HG03025 (cell line): Measurements from ENCODE around the gene CDA.

Source experiments
- ATAC-seq: cut with Tn5 transposase; IDR thresholded peaks from one replicate; pipeline ENCODE4 v1.9.1; 2021; ENCODE audit warnings: mild to moderate bottlenecking, moderate library complexity; ENCODE audit not compliant: unreplicated experiment, low FRiP score

CDA gene

DNA sequence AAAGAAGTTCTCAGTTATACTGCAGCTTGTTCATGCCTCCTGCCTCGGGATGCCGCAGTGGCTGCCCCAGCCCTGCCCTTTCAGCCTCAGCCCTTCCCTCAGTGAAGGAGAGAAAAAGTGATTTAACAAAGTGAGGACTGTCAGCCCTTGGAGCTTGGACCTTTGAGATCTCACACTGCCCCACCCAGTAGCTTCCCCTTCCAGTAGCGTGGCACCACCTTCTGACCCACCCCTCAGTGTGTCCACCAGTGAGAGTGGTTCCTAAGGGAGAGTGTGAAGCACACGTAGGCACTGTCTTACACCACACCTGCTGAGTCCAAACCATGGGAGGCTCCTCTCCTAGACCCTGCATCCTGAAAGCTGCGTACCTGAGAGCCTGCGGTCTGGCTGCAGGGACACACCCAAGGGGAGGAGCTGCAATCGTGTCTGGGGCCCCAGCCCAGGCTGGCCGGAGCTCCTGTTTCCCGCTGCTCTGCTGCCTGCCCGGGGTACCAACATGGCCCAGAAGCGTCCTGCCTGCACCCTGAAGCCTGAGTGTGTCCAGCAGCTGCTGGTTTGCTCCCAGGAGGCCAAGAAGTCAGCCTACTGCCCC, at the start of gene CDA:
CDA (plus strand) TSS at position 464 of the 592 bp plus-strand sequence; CDS start at position 497, 33 bp downstream.
- ATAC-seq, result no peak

DNA sequence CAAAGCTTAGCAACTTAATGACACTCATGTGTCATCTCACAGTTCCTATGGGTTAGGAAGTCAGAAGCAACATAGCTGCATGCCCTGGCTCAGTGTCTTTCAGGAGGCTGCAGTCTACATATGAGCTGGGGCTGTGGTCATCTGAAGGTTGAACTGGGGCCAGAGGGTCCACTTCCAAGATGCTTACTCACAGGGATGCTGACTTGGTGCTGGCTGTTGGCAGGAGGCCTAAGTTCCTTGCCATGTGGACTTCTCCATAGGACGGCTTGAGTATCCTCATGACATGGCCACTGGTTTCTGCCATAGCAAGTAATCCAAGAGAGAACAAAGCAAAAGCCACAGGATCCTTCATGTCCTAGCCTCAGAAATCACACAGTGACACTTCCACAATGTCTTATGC, 48.6 kb upstream of the CDA start:
- no peak for ATAC-seq

DNA sequence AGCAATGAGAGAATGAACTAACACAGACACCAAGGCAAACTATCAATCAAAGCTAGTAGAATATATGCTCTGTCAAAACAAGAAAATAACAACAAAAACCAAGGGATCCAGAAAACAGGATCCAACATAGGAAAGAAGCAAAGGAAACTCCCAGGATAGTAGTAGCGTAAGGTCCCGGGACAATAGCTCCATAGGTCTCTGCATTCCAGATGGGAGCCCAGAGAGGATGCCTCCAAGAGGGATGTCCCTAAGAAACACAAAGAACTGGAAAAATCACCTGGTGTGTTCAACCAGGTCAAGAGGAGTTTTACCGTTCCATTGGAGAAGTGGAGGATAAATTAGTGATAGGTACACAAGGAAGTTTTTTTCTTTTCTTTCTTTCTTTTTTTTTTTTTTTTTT, 42.3 kb upstream of the CDA start:
- ATAC-seq, result no peak

DNA sequence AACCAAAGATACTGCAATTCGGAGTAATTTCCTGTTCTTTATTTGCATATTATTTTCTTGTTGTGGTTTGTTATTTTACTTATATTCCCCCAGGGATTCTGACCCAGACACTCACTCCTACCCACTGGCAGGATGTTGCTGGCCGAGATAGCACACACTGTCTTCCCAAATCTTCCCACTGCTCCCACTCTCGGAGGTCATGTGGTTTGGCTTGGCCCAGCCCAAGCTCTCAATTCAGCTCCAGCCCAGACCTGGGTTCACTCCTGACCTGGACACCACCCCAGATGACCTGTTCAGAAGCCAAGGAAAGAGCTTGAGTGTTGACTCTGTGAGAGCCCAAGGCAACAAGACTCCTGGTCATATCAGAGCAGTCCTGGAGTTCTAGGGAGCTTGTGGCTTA, 37.7 kb upstream of the CDA start:
- ATAC-seq, result no peak

GRCh38 chr1:20551945-20552727, 36.8 kb upstream of the CDA start, which contains the start of gene FAM43B:
Gene FAM43B, plus strand, starts transcription at chr1:20552573. Its CDS starts 401 bp downstream, at chr1:20552974.
- ATAC-seq, result no peak

DNA sequence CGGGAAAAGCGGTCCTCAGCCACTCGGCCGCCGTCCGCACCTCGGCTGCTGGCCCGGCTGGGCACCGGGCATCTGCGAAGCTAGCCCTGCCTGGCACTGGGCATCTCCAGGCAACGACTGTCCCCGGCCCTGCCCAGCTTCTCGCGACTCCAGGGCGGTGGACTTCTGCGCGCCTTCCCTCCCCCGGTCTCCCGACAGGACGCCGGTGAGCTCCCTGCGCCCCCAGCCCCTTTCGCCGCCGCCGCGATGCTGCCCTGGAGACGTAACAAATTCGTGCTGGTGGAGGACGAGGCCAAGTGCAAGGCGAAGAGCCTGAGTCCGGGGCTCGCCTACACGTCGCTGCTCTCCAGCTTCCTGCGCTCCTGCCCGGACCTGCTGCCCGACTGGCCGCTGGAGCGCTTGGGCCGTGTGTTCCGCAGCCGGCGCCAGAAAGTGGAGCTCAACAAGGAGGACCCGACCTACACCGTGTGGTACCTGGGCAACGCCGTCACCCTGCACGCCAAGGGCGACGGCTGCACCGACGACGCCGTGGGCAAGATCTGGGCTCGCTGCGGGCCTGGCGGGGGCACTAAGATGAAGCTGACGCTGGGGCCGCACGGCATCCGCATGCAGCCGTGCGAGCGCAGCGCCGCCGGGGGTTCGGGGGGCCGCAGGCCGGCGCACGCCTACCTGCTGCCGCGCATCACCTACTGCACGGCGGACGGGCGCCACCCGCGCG, 36.0 kb upstream of the CDA start:
- no peak for ATAC-seq

- ATAC-seq, result no peak
Measured at GRCh38 chr1:20555025-20555757, 33.7 kb upstream of the CDA start.

DNA sequence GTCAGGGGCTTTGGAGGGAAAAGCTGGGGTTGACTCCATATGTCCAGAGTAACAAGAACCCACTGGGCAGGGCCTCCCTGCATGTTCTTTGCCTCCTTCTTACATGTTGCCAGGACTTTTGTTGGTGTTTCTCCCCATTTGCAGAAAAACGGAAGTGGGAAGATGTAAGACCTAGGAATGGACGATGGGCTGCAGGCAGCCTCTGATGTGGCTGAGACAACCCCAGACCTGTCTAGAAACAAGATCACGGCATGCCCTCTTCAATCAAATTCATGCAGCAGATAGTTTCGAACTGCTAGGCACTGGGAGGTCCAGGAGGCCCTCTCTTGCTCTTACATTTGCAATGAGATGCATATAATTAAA, 33.2 kb upstream of the CDA start:
- ATAC-seq, result no peak

- ATAC-seq, result no peak
Measured at GRCh38 chr1:20558191-20558590, 30.7 kb upstream of the CDA start.

- no peak for ATAC-seq
Measured at GRCh38 chr1:20560966-20561365, 27.9 kb upstream of the CDA start.

- no peak for ATAC-seq
Measured at GRCh38 chr1:20565234-20565633, 23.7 kb upstream of the CDA start.

DNA sequence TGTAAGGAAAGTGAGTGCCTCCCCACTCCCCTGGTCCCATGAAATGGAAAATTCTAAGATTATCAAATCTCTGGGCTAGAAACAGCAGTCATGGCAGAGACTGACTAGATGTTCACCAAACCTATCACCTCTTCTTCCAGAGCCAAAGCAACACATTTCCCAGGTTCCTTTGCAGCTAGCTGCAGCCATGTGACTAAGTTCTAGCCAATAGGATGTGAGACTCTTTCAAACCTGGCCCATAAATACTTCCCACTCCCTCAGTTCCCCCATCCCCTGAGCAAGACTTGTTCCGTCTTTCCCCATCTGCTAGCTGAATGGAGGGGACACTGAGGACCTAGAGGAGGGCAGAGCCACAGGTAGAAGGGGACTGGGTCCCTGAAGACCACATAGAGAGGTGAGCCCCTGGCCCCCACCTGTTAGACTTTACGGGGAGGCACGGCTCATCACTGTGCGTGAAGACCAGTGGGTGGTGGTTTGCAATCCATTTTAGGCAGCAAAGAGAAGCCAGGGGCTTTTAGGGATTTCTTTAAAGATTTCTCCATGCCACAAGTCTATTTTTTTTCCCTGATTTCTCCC, 19.3 kb upstream of the CDA start:
- no peak for ATAC-seq

DNA sequence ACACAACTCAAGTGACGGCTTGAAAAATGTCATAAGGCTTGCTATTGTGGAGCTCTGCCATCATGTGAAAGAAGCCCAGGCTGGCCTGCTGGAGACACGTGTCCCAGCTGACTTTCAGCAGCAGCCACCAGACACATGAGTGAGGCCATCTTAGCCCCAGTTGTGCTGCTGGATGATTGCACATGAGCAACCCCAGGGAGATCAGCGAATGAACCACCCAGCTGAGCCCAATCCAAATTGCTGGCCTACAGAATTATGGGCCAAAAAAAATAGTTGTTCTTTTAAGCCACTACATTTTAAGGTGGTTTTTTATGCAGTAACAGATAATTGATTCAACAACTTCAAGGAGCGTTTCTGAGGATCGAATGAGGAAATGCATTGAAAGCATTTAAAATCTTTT, 17.5 kb upstream of the CDA start:
- no peak for ATAC-seq

DNA sequence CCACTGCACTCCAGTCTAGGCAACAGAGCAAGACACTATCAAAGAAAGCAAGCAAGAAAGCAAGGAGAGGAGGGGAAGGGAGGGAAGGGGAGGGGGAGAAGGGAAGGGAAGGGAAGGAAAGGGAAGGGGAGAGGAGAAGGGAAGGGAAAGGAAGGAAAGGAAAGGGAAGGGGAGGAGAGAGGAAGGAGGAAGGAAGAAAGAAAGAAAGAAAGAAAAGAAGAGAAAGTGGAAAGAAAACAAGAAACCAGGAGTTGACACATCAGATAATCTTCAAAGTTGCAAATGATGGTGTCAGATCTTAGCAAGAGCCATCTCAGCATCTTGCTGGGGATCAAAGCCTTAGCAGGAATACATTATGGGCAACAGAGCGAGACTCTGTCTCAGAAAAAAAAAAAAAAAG, 14.9 kb upstream of the CDA start:
- no peak for ATAC-seq

DNA sequence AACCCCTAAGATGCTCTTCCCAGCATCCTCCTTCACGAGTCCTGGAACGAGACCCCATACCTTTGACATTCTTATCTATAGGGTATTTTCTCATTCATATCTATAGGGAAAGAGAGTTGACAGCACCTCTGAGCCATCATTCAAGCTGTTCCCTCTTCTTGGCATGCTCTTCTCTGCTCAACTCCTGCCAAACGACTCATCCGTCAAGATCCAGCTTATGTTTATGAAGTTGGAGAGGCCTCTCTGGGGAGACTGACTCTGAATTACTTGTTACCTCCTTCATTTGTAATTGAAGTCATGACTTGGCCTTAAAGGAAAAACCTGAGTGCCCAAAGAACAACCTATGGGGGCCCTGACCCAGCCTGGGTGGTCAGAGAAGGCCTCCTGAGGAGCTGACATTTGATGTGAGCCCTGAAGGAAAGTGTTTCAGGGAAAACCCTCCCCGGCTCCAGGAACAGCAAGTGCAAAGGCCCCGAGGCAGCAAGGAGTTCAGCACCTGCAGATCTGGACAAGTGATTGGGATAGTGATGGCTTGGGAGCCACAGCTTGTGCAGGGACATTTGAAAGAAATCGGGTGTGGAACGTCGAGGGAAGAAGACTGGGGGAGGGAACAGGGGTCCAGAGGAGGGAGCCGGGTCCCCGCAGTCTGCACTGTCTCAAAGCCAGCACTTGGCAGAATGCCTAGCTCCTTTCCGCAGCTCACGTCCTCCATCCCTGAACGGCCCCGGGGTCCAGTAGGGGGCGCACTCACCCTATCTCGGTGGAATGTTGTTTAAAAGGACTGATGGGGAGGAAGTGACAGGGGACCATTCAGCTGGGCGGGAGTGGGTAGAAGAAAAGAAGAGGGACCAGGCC, 14.0 kb upstream of the CDA start:
- ATAC-seq, result no peak

DNA sequence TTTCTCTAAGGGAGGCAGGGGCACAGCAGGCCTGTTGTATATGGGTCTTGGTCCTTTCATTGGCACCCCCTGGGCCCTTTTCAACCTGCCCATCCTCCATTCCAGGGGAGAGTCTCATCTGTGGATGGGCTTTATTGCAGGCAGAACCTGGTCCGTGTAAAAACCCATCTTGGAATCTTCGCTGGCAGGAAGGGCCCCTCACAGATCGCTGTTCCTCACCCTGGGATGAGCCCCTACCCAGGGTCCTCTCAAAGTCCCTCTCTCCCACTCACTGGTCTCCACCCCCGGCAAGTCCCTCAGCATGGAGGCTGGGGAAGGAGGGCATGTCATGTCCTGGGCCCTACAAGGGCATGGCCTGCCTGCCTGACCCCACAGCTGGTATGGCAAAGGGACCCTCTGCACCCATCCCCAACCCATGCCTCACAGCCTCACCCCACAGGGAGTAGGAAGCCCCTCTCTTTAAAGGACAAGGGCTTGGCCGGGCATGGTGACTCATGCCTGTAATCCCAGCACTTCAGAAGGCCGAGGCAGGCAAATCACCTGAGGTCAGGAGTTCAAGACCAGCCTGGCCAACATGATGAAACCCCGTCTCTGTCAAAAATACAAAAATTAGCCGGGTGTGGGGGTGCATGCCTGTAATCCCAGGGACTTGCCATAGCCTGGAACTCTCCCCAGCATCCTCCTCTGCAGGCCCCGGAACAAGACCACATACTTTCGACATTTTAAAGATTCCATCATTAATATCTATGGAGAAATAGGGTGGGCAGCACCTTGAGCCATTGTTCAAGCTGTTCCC, 13.2 kb upstream of the CDA start:
- no peak for ATAC-seq

GRCh38 chr1:20578062-20578461, 10.8 kb upstream of the CDA start:
- no peak for ATAC-seq

- ATAC-seq, result no peak
Measured at GRCh38 chr1:20578721-20579395, 10.0 kb upstream of the CDA start.
